ENCODE data around the gene ANKRD63.

- TF ChIP-seq RAD21 (IDR thresholded peaks at IDR 0.05; ENCODE audit: low read depth) = no peak
- no peak for TF ChIP-seq CEBPB (IDR thresholded peaks at IDR 0.05)
- TF ChIP-seq NFIC (IDR thresholded peaks at IDR 0.05) = no peak
- TF ChIP-seq, protein P1, sequence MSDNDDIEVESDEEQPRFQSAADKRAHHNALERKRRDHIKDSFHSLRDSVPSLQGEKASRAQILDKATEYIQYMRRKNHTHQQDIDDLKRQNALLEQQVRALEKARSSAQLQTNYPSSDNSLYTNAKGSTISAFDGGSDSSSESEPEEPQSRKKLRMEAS (IDR thresholded peaks at IDR 0.05) = no peak
- no peak for TF ChIP-seq EP300 (IDR thresholded peaks at IDR 0.05; ENCODE audit: borderline replicate concordance)
- no peak for TF ChIP-seq TAF1 (IDR thresholded peaks at IDR 0.05; ENCODE audit: low read depth)
These were observed 19.7 kb downstream of the ANKRD63 start for GRCh38 chr15:40263024-40263754.

Data from Ishikawa (cell line).